HepG2 (cell line): ENCODE results near the gene MYH9. TPM values are rescaled to one million over a fixed set of nuclear protein-coding genes. Genes with fewer than 3 reads are reported as not detected.

Experiments used
- HNF1B ChIP-seq: sonication (generic); formaldehyde crosslinking; IDR thresholded peaks from 2 replicates; pipeline ENCODE4 v1.5.1; 2020; ENCODE audit warnings: mild to moderate bottlenecking, moderate library complexity, missing genetic modification reagents
- KLF12 ChIP-seq: sonication (generic); formaldehyde crosslinking; IDR thresholded peaks from 2 replicates; pipeline ENCODE4 v1.4.0; 2020; ENCODE audit warnings: missing genetic modification reagents, borderline replicate concordance
- LCORL ChIP-seq, 2 experiments: fragments of 450-650 bp in 1 of 2; sonication (generic) in 1 of 2; formaldehyde crosslinking in 1 of 2; IDR thresholded peaks; 2 replicates each; pipeline versions ENCODE4 v1.5.0 to v1.6.1; 2017 to 2020; ENCODE audit warnings: antibody characterized with exemption in 1 of 2, missing genetic modification reagents in 1 of 2
- TFDP1 ChIP-seq: IDR thresholded peaks from 2 replicates; pipeline ENCODE4 v1.6.1; 2016; ENCODE audit warnings: missing compliant biosample characterization, missing genetic modification reagents, borderline replicate concordance
- ZFP90 ChIP-seq: sonication (generic); formaldehyde crosslinking; IDR thresholded peaks from 2 replicates; pipeline ENCODE4 v1.8.0; 2022; ENCODE audit warnings: missing genetic modification reagents, mild to moderate bottlenecking, inconsistent platforms, borderline replicate concordance
- ZNF343 ChIP-seq: sonication (generic); formaldehyde crosslinking; IDR thresholded peaks from 2 replicates; pipeline ENCODE4 v1.4.0; 2020; ENCODE audit warnings: mild to moderate bottlenecking, missing genetic modification reagents
- ZNF609 ChIP-seq: sonication (generic); formaldehyde crosslinking; IDR thresholded peaks from 2 replicates; pipeline ENCODE4 v1.4.0; 2020; ENCODE audit warnings: mild to moderate bottlenecking, missing genetic modification reagents, borderline replicate concordance
- ZNF878 ChIP-seq: sonication (generic); formaldehyde crosslinking; IDR thresholded peaks from 2 replicates; pipeline ENCODE4 v1.8.1; 2023; ENCODE audit warnings: mild to moderate bottlenecking, missing genetic modification reagents, moderate library complexity
- polyA plus RNA-seq, 8 experiments: library from polyadenylated mRNA; depleted of rRNA in 3 of 8; stranded (reverse) in 7 of 8; unstranded in 1 of 8; fragments of >200 nt; fragmentation: Illumina TruSeq in 4 of 8; extraction: Trizol in 4 of 8; gene quantifications; 2 replicates each; pipeline versions ENCODE4 v1.2.1 to v1.2.3, GENCODE V29; 2011 to 2016; ENCODE audit warnings: low read depth in 4 of 8, missing spikeins in 1 of 8, mixed read lengths in 1 of 8; ENCODE audit not compliant: insufficient read depth in 1 of 8
- total RNA-seq, 5 experiments: library from RNA; depleted of rRNA; stranded (reverse); fragments of >200 nt; fragmentation: Illumina TruSeq; extraction: Trizol; gene quantifications; 2 replicates each; pipeline ENCODE4 v1.2.3, GENCODE V29; 2016; ENCODE audit warnings: low read depth in 1 of 5
- TF ChIP-seq, protein P1 (sequence below): IDR thresholded peaks from 2 replicates; pipeline ENCODE4 v1.6.1; 2016; ENCODE audit warnings: low read depth, missing genetic modification reagents, missing compliant biosample characterization
- TF ChIP-seq, protein P2 (sequence below): sonication (generic); formaldehyde crosslinking; IDR thresholded peaks from 2 replicates; pipeline ENCODE4 v1.4.0; 2020; ENCODE audit warnings: missing genetic modification reagents

The MYH9 gene
- total and polyA plus RNA-seq, 2 of the 13 experiments (the other 11 are each of a cell fraction or from before 2014, with no cell fraction given) = 50.7 to 98.5 TPM

DNA sequence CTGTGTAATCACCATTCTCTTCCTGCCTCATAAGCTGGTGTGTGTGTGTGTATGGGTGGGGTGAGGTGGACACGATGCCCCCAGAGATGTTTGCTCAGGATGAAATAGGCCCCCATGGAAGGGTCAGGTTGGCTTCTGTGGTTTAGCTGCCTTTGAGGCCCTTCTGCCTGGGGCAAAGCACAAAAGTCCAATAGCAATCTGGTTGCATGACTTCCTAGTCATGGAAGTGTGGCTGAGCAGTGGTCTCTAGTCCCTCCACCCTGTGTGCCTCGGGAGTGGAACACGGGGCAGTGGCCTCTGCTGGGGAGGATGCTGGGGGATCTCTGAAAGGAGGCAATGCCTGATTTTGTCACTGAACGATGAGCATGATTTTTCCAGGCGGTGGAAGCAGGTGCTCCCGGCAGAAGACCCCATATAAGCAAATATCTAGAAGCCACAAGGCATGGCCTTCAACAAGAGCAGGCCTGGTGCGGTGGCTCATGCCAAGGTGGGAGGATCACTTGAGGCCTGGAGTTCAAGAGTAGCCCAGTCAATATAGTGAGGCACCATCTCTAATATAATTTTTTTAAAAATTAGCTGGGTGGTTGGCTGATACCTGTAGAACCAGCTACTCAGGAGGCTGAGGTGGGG is 135.7 kb downstream of the MYH9 start (continued):
- TF ChIP-seq, protein P1, sequence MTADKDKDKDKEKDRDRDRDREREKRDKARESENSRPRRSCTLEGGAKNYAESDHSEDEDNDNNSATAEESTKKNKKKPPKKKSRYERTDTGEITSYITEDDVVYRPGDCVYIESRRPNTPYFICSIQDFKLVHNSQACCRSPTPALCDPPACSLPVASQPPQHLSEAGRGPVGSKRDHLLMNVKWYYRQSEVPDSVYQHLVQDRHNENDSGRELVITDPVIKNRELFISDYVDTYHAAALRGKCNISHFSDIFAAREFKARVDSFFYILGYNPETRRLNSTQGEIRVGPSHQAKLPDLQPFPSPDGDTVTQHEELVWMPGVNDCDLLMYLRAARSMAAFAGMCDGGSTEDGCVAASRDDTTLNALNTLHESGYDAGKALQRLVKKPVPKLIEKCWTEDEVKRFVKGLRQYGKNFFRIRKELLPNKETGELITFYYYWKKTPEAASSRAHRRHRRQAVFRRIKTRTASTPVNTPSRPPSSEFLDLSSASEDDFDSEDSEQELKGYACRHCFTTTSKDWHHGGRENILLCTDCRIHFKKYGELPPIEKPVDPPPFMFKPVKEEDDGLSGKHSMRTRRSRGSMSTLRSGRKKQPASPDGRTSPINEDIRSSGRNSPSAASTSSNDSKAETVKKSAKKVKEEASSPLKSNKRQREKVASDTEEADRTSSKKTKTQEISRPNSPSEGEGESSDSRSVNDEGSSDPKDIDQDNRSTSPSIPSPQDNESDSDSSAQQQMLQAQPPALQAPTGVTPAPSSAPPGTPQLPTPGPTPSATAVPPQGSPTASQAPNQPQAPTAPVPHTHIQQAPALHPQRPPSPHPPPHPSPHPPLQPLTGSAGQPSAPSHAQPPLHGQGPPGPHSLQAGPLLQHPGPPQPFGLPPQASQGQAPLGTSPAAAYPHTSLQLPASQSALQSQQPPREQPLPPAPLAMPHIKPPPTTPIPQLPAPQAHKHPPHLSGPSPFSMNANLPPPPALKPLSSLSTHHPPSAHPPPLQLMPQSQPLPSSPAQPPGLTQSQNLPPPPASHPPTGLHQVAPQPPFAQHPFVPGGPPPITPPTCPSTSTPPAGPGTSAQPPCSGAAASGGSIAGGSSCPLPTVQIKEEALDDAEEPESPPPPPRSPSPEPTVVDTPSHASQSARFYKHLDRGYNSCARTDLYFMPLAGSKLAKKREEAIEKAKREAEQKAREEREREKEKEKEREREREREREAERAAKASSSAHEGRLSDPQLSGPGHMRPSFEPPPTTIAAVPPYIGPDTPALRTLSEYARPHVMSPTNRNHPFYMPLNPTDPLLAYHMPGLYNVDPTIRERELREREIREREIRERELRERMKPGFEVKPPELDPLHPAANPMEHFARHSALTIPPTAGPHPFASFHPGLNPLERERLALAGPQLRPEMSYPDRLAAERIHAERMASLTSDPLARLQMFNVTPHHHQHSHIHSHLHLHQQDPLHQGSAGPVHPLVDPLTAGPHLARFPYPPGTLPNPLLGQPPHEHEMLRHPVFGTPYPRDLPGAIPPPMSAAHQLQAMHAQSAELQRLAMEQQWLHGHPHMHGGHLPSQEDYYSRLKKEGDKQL (CRISPR knock-in tag) = peak; percentile 75
- TF ChIP-seq HNF1B (CRISPR knock-in tag) = peak; percentile 85
- TF ChIP-seq, protein P2, sequence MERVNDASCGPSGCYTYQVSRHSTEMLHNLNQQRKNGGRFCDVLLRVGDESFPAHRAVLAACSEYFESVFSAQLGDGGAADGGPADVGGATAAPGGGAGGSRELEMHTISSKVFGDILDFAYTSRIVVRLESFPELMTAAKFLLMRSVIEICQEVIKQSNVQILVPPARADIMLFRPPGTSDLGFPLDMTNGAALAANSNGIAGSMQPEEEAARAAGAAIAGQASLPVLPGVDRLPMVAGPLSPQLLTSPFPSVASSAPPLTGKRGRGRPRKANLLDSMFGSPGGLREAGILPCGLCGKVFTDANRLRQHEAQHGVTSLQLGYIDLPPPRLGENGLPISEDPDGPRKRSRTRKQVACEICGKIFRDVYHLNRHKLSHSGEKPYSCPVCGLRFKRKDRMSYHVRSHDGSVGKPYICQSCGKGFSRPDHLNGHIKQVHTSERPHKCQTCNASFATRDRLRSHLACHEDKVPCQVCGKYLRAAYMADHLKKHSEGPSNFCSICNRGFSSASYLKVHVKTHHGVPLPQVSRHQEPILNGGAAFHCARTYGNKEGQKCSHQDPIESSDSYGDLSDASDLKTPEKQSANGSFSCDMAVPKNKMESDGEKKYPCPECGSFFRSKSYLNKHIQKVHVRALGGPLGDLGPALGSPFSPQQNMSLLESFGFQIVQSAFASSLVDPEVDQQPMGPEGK (CRISPR knock-in tag) = peak; percentile 99
- peak; percentile 91 for TF ChIP-seq ZNF609 (CRISPR knock-in tag)
- 0 out of 2 replicates have a peak, but pooled peaks have one; percentile 6 for TF ChIP-seq ZNF878 (CRISPR knock-in tag)
- peak; percentile 68; the same call in 1 of the 2 replicates for TF ChIP-seq KLF12 (CRISPR knock-in tag)
- TF ChIP-seq ZNF343 (CRISPR knock-in tag) = peak; percentile 65; the same call in 1 of the 2 replicates
- 0 out of 2 replicates have a peak, but pooled peaks have one; percentile 13 for TF ChIP-seq LCORL (IDR thresholded peaks at IDR 0.05)
- peak; percentile 96 for TF ChIP-seq LCORL (CRISPR knock-in tag; IDR thresholded peaks at IDR 0.05)
- 0 out of 2 replicates have a peak, but pooled peaks have one; percentile 74 for TF ChIP-seq ZFP90
- peak; percentile 54; the same call in 1 of the 2 replicates for TF ChIP-seq TFDP1
